ENCODE measurements around the gene MGAT5B.

GRCh38 chr17:76847031-76847430, 21.2 kb upstream of the MGAT5B start:
- TF ChIP-seq ZBTB33 (IDR thresholded peaks at IDR 0.05; ENCODE audit: extremely low read depth, insufficient replicate concordance, low read length) (no peak), ELF1 (IDR thresholded peaks at IDR 0.05; ENCODE audit: borderline replicate concordance, low read depth) (no peak), SP1 (IDR thresholded peaks at IDR 0.05; ENCODE audit: low read depth) (no peak), EZH2 (IDR thresholded peaks at IDR 0.05) (no peak), CTCF (IDR thresholded peaks at IDR 0.05 in 2 of 3, conservative IDR thresholded peaks at IDR 0.05 in 1 of 3; ENCODE audit: borderline replicate concordance in 1 of 3, insufficient read depth in 1 of 3, low read depth in 2 of 3, low read length in 2 of 3) (no peak), SRF (IDR thresholded peaks at IDR 0.05; ENCODE audit: low read depth) (no peak), MAX (IDR thresholded peaks at IDR 0.05) (no peak), POLR2A (IDR thresholded peaks at IDR 0.05; ENCODE audit: borderline replicate concordance, extremely low read depth, insufficient read depth, insufficient read length) (no peak), JUND (IDR thresholded peaks at IDR 0.05) (no peak), CBX3 (IDR thresholded peaks at IDR 0.05; ENCODE audit: low read depth) (no peak), RAD21 (IDR thresholded peaks at IDR 0.05; ENCODE audit: low read depth) (no peak)
